Measurements from ENCODE around the gene ZNF503. TPM values are rescaled to one million over a fixed set of nuclear protein-coding genes. Genes with fewer than 3 reads are reported as not detected.
A peak's percentile ranks its signal among the peaks of the same experiment; 100 is the strongest.

The ZNF503 gene
- total RNA-seq, 1 donor from 2014 or later, result 15.9 TPM

GRCh38 chr10:75431180-75432111, 29.9 kb upstream of the ZNF503 start, which contains the start of gene LRMDA:
Gene LRMDA, plus strand, starts transcription at chr10:75431624.
- peak; percentile 32 for DNase-seq (ENCODE audit: low spot score)

- DNase-seq (ENCODE audit: low spot score), result peak; percentile 38
Measured at GRCh38 chr10:75430000-75430763, 28.6 kb upstream of the ZNF503 start.

GRCh38 chr10:75429159-75429827, 27.7 kb upstream of the ZNF503 start:
- no peak for DNase-seq (ENCODE audit: low spot score)

- DNase-seq (ENCODE audit: low spot score), result no peak
Measured at GRCh38 chr10:75428434-75429158, 27.0 kb upstream of the ZNF503 start.

- DNase-seq (ENCODE audit: low spot score), result no peak
Measured at GRCh38 chr10:75427951-75428350, 26.4 kb upstream of the ZNF503 start.

GRCh38 chr10:75426880-75427279, 25.3 kb upstream of the ZNF503 start:
- DNase-seq (ENCODE audit: low spot score), result no peak

GRCh38 chr10:75425291-75426079, 23.9 kb upstream of the ZNF503 start:
- DNase-seq (ENCODE audit: low spot score), result no peak

GRCh38 chr10:75424571-75424970, 23.0 kb upstream of the ZNF503 start:
- no peak for DNase-seq (ENCODE audit: low spot score)

GRCh38 chr10:75422913-75423312, 21.3 kb upstream of the ZNF503 start:
- DNase-seq (ENCODE audit: low spot score), result no peak

GRCh38 chr10:75418712-75419111, 17.1 kb upstream of the ZNF503 start:
- DNase-seq (ENCODE audit: low spot score), result no peak

DNA sequence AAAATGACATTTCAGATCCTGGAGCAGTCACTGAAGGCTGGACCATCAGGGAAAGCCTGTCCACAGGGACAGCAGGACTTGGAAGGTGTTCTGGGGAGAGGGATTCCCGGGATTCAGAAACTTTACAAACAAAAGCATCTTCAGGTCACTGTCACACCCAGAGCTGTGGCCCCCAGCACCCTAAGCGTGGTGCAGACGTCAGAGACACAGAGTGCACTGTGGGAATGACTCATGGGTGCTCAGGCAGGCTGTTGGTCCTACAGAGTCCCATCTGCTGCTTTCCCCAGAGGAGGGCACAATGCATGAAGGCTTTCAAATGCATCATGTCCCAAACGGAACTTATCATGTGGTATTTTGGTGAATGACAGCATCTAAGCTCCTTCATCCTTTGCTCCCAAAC, 16.7 kb upstream of the ZNF503 start:
- DNase-seq (ENCODE audit: low spot score), result no peak

DNA sequence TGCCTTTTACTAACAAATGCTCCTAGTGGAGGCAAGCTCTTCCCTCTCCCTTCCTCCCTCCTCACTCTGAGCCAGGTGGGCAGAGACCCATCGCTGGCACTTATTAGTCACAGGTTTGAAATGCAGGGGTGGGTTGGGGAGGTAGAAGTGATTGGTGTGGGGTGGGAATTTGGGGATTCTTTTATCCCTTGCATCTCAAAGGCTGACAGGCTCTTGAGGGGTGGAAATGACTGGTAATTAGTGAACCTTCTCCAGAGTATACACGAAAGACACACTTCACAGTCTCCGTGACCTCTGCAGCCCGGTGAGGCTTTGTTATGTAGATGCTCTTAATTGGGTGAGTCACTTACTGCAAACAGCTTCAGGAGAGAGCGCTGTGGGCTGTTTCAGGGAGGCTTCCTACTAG, 16.0 kb upstream of the ZNF503 start:
- DNase-seq (ENCODE audit: low spot score), result no peak

- no peak for DNase-seq (ENCODE audit: low spot score)
Measured at GRCh38 chr10:75414527-75414926, 13.0 kb upstream of the ZNF503 start.

- no peak for DNase-seq (ENCODE audit: low spot score)
Measured at GRCh38 chr10:75410132-75411005, 8.8 kb upstream of the ZNF503 start.

- peak; percentile 70 for DNase-seq (ENCODE audit: low spot score)
Measured at GRCh38 chr10:75408911-75409885, 7.6 kb upstream of the ZNF503 start.

- no peak for DNase-seq (ENCODE audit: low spot score)
Measured at GRCh38 chr10:75408509-75408875, 6.9 kb upstream of the ZNF503 start.

GRCh38 chr10:75407713-75408508, 6.3 kb upstream of the ZNF503 start:
- no peak for DNase-seq (ENCODE audit: low spot score)
